Measurements from ENCODE around the gene SFXN5. TPM values are rescaled to one million over a fixed set of nuclear protein-coding genes. Genes with fewer than 3 reads are reported as not detected.

The SFXN5 gene
- total and polyA plus RNA-seq, 2 of the 4 experiments (the other 2 are of a cell fraction), result 8.6 to 17.0 TPM

- BruUV-seq (replicated peaks), result no TSS peak
- Histone ChIP-seq H2AK9ac (replicated peaks; ENCODE audit: low read depth, low read length, poor library complexity) (no peak overlapping the region), H3K27me3 (ENCODE audit: control insufficient read depth, insufficient read depth, low read length) (no peaks in the 10 kb centered on the region), H3K56ac (ENCODE audit: extremely low read depth, insufficient read depth, low read length) (no peak overlapping the region), H3K9ac (ENCODE audit: low read depth, low read length) (no peak overlapping the region), H3K23ac (ENCODE audit: low read depth, low read length) (no peak overlapping the region), H3K4ac (ENCODE audit: low read depth, low read length) (no peak overlapping the region), H3K9me1 (ENCODE audit: insufficient read depth, low read length) (no peaks in the 10 kb centered on the region), H2BK5ac (ENCODE audit: low read depth, low read length, poor library complexity, severe bottlenecking) (no peak overlapping the region), H4K8ac (ENCODE audit: low read depth in 2 of 2, low read length in 2 of 2) (no peak overlapping the region), H2BK120ac (ENCODE audit: low read depth, low read length) (no peak overlapping the region), H4K20me1 (ENCODE audit: insufficient read depth, low read length) (no peaks in the 10 kb centered on the region; the same call in 1 of the 2 replicates), H3K4me1 (ENCODE audit: control insufficient read depth, insufficient read depth, low read length) (no peaks in the 10 kb centered on the region), H3K36me3 (ENCODE audit: control insufficient read depth, insufficient read depth, low read length) (peaks cover 3% of the 10 kb centered on the region; the same call in 1 of the 2 replicates), H4K5ac (ENCODE audit: low read depth, low read length) (no peak overlapping the region), H3K18ac (ENCODE audit: low read depth, low read length) (no peak overlapping the region), H3K4me2 (ENCODE audit: low read depth, low read length) (no peak overlapping the region), H2AK5ac (ENCODE audit: low read depth, low read length) (no peak overlapping the region), H3K14ac (replicated peaks; ENCODE audit: low read depth, low read length) (no peak overlapping the region), H3K27ac (ENCODE audit: insufficient read depth, low read length) (no peak overlapping the region), H2BK15ac (ENCODE audit: low read depth, low read length) (no peak overlapping the region), H3K9me3 (ENCODE audit: control insufficient read depth, insufficient read depth, low read length) (no peaks in the 10 kb centered on the region), H2AFZ (replicated peaks; ENCODE audit: low read length, poor library complexity) (no peak overlapping the region), H3K79me1 (ENCODE audit: low read depth in 1 of 2, low read length in 2 of 2) (no peaks in the 10 kb centered on the region), H3K4me3 (ENCODE audit: insufficient read depth, low read depth, low read length) (no peak overlapping the region), H4K91ac (ENCODE audit: insufficient read depth, low read depth, low read length) (no peak overlapping the region), H2BK20ac (ENCODE audit: low read depth, low read length) (no peak overlapping the region)
- ATAC-seq (ENCODE audit: low read depth) (no peak), DNase-seq (no peak)
- dilution Hi-C loops (cut with HindIII; ENCODE audit: low sequenced_read_pairs, unreplicated experiment) (no loop called here), in situ Hi-C loops (cut with MboI; ENCODE audit: low sequenced_read_pairs) (no loop called here), intact Hi-C loops (cut with micrococcal nuclease) (no loop called here)
- WGBS, 2 experiments (ENCODE audit: extremely low coverage in 2 of 2, insufficient read length in 1 of 2), result no CpG with 5 or more reads among the region's 3 CpGs
- ChIA-PET POLR2A (ENCODE audit: unreplicated experiment) (no interaction called here), CTCF (no interaction called here)
- TF ChIP-seq, protein P1, sequence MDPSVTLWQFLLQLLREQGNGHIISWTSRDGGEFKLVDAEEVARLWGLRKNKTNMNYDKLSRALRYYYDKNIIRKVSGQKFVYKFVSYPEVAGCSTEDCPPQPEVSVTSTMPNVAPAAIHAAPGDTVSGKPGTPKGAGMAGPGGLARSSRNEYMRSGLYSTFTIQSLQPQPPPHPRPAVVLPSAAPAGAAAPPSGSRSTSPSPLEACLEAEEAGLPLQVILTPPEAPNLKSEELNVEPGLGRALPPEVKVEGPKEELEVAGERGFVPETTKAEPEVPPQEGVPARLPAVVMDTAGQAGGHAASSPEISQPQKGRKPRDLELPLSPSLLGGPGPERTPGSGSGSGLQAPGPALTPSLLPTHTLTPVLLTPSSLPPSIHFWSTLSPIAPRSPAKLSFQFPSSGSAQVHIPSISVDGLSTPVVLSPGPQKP (IDR thresholded peaks at IDR 0.05; ENCODE audit: borderline replicate concordance, low read depth, low read length), result no peak
- TF ChIP-seq MAZ (IDR thresholded peaks at IDR 0.05; ENCODE audit: borderline replicate concordance, low read depth, low read length), result no peak
- no peak for TF ChIP-seq RFX5 (IDR thresholded peaks at IDR 0.05; ENCODE audit: low read depth, low read length)
- TF ChIP-seq SMC3 (IDR thresholded peaks at IDR 0.05; ENCODE audit: low read depth, low read length), result no peak
- TF ChIP-seq CTCF (conservative IDR thresholded peaks at IDR 0.05; ENCODE audit: low read depth, low read length), result no peak
- TF ChIP-seq CEBPB (IDR thresholded peaks at IDR 0.05; ENCODE audit: low read depth, low read length), result no peak
- TF ChIP-seq MAFK (IDR thresholded peaks at IDR 0.05; ENCODE audit: low read depth, low read length), result no peak
- no peak for TF ChIP-seq POLR2A (IDR thresholded peaks at IDR 0.05; ENCODE audit: low read depth, low read length)
- TF ChIP-seq, protein P2, sequence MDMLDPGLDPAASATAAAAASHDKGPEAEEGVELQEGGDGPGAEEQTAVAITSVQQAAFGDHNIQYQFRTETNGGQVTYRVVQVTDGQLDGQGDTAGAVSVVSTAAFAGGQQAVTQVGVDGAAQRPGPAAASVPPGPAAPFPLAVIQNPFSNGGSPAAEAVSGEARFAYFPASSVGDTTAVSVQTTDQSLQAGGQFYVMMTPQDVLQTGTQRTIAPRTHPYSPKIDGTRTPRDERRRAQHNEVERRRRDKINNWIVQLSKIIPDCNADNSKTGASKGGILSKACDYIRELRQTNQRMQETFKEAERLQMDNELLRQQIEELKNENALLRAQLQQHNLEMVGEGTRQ (IDR thresholded peaks at IDR 0.05; ENCODE audit: low read depth, low read length), result no peak
- no peak for TF ChIP-seq MXI1 (IDR thresholded peaks at IDR 0.05; ENCODE audit: borderline replicate concordance, low read depth, low read length)
- TF ChIP-seq CHD1 (IDR thresholded peaks at IDR 0.05; ENCODE audit: low read depth, low read length), result no peak
- TF ChIP-seq BHLHE40 (IDR thresholded peaks at IDR 0.05; ENCODE audit: low read depth, low read length), result no peak
- TF ChIP-seq FOS (IDR thresholded peaks at IDR 0.05; ENCODE audit: low read depth, low read length), result no peak
- no peak for TF ChIP-seq RCOR1 (IDR thresholded peaks at IDR 0.05; ENCODE audit: insufficient replicate concordance, low read length)
Measured at GRCh38 chr2:72988041-72988440, 83.5 kb downstream of the SFXN5 start.

Data from IMR-90 (cell line).